Posterior vena cava (tissue), 2 donors: Measurements from ENCODE around the gene HIGD1A. TPM values are rescaled to one million over a fixed set of nuclear protein-coding genes. Genes with fewer than 3 reads are reported as not detected.

Source experiments
- DNase-seq: peaks from one replicate; pipeline ENCODE4 v3.0.0-alpha.2; 2020; ENCODE audit warnings: low spot score
- intact Hi-C, 2 donors: fragments of 100-400 bp; cut with DNase I; formaldehyde crosslinking; loops; one replicate each; pipeline versions ENCODE4 v1.14.1 to v1.14.2; 2022 to 2023
- total RNA-seq, 2 donors: library from RNA; stranded (reverse); fragmentation: NEBNext Ultra II Directional; extraction: Animal tissue kit (Norgen Biotek cat#: 25700); gene quantifications; one replicate each; pipeline ENCODE4 v1.2.1, GENCODE V29; 2021
- donor health status: DM: yes; HTN: yes; CAD: no.
- donor health status: DM: yes; HTN: yes; CAD: no.

HIGD1A gene
- total RNA-seq, 2 donors from 2014 or later = 163 to 204 TPM

DNA sequence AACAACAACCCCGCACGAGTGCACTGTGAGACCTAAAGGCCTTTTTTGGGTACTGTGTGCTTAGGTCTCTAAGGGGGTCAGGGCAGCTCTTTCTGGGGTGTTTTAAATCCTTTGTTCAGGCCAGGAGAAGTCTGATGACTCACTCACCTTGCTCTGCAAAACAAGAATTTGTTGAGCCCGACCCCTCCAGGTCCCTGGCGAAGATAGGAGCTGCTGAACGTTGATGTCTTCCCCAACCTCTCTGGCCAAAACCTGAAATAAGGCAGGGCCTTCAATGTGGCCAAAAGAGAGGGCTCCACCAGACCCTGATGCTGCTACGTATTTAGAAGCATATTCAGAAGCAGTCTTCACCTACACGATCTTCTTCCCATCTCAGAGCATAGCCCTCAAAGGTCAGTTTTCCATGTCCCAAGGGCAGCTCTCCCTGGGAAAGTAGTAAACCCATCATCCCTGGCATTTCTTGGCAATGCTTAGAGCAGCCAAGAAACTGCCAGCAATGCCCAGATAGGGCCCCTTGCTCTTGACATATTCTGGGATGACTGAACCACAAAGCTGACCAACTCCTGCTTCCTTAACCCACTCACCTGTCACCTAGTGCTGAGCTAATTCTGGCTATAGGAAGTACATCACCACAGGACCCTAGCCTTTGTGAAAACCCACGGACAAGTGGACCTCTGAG lies 58.4 kb downstream of the HIGD1A start:
- DNase-seq = no peak
- intact Hi-C loops = loop anchor here in 1 of 2 donors (10.0 kb wide), 1 partner anchor 161 kb away; the partner anchor contains the start of gene SEC22C

DNA sequence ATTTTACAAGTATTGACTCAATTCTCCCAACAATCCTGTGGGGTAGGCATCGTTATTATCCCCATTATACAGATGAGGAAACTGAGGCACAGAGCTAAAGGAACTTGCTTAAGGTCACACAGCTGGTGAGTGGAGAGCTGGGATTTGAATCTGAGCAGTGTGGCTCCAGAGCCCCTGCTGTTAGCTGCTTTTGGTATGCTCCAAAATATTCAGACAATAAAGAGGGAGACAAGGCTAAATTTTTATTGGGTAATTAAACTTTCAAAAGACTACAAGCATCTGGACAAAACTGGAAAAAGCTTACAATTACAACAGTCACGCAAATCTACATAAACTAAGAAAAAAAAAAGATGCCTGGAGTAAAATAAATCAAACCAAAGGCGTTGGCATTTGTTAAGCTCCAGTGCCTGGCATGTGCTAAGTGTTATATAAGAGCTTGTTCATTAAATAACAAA lies 59.0 kb downstream of the HIGD1A start:
- no peak for DNase-seq
- intact Hi-C loops = loop anchor here in 1 of 2 donors (10.0 kb wide), 1 partner anchor 161 kb away; the partner anchor contains the start of gene SEC22C

DNA sequence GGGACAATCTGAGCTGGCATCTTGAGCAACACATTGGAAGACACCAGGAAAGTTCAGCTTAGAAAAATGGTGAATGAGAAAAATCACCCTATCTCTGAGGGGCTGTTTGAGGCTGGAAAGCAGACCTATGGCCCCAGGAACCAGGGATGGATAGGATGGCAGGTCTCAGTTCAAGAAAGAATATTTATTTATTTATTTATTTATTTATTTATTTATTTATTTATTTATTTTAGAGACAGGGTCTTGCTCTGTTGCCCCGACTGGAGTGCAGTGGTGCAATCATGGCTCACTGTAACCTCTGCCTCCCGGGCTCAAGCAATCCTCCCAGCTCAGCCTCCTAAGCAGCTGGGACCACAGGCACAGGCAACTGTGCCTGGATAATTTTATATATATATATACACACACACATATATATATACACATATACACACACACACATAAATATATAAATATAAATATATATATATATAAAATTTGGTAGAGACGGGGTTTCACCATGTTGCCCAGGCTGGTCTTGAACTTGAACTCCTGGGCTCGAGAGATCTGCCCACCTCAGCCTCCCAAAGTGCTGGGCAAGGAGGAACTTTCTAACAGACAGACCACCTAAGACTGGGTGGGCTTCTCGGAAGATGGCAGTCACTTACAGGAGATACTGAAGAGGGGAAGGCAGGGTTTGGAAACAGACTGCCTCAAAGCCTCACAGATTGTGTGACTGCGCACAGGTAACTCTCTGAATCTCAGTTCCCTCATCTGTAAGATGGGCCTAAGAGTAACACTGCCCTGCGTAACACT lies 60.9 kb downstream of the HIGD1A start:
- DNase-seq = no peak
- intact Hi-C loops = loop anchor here in 1 of 2 donors (5.0 to 10.0 kb wide), 2 partner anchors 86 to 159 kb away; partner anchors contain the start of gene SEC22C

DNA sequence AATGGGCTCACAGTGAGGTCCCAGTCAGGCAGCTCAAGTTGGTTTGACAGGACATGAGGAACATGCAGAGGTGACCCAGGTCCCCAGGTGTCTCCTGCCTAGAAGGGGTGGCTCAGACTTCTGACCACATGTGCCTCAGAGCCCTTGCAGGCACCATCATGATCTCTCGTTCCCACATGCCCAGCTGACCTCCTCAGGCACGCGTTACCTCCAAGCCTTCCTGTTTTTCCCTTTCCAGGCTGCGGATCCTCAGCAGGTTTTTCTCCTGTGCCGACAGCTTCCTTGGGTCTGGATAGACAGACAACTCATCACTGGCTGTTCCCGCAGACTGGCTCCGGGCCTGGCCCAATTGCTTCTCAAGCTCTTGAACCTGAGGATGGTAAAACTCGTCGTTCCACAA lies 61.6 kb downstream of the HIGD1A start:
- no peak for DNase-seq
- intact Hi-C loops = loop anchor here in 1 of 2 donors (5.0 to 10.0 kb wide), 2 partner anchors 85 to 158 kb away; partner anchors contain the start of gene SEC22C

DNA sequence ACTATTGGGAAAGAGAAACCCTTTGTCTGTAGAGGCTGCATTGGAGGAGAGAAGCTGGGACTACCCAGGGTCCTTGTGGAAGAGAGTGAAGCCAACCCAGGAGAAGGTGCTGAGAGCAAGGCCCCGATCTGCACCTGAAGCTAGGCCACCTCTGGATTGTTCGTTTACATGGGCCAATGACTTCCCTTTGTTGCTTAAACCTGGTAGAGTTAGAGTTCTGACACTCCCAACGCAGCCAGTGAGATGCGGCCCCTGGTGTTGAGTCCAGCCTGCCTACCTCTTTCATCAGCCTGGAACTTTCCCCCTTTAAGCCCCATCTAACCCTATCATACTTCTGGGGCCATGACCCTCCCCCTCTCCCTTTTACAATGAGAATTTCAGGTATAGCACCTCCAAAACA lies 62.0 kb downstream of the HIGD1A start:
- intact Hi-C loops = loop anchor here in 1 of 2 donors (5.0 to 10.0 kb wide), 2 partner anchors 85 to 157 kb away; partner anchors contain the start of gene SEC22C
- DNase-seq = no peak

DNA sequence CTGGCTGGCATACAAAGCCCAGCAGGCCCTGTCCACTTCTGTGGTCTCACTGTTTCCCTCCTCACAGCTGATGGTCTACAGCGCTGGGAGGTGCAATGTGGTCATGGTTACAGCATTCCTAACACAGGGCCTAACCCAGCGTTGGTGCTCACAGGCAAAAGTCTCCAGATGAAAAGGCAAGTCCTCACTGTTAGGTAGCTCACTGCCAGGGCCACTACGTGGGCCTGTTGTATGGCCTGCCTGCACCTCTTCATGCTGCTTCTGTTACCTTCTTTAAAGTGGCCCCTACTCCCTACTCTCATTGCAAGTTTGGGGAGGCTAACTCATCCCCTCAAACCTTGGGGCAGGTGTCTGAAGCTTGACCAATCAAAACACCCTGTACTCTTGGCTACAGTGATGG lies 62.5 kb downstream of the HIGD1A start:
- intact Hi-C loops = loop anchor here in 1 of 2 donors (5.0 to 10.0 kb wide), 2 partner anchors 84 to 157 kb away; partner anchors contain the start of gene SEC22C
- no peak for DNase-seq

DNA sequence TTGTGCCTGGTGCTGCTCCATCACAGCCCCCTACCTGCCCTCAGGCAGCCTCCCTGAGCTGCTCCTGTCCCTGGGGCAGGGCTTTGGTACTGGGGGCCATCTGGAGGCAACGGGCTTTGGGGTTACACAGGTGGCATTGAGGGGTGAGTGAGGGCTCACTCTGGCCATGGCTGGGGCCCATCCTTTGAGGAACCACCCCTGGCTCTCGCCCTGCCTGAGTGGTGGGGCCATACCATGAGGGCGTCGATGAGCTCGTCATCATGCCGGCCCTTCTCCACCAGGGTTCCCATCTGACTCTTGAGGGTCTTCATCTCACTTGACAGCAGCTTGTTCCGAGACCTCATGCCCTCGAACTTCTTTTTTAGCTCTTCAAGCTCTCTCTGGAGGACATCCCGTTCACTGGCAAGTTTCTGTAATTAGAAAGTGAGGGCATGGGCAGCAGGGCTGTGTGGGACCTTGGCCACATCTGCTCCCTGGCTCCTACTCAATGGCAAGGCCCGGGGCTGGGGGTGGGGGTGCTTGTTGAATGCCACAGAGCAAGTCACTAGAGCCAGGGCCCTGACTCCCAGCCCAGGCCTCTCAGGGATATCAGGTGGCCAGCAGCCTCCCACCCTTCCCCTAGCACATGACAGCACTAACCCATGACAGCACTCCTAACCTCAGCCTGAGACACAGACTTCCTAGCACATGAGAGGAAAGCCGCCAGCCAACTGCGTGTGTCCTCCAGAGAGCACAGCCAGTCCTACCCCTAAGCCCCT lies 64.7 kb downstream of the HIGD1A start:
- no peak for DNase-seq
- intact Hi-C loops = loop anchor here in 1 of 2 donors (5.0 to 10.0 kb wide), 2 partner anchors 82 to 155 kb away; partner anchors contain the start of gene SEC22C

DNA sequence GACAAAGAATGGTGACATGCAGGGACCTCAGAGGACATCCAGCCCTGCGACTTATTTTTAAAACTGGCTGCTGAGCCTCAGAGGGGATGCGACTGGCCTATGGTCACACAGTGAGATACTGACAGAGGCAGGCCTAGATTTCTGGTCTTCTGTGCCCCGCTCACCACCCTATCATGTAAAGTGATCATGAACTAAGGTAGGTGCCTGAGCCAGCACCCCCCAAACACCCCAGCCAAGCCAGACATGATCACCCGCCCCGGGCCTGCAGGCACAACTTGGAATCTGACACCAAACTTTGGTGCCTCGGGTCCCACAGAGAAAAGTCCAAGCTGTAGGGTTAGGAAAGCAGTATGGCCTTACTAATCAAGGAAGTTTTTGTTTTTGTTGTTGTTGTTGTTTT lies 67.8 kb downstream of the HIGD1A start:
- intact Hi-C loops = no loop called here
- DNase-seq = no peak

DNA sequence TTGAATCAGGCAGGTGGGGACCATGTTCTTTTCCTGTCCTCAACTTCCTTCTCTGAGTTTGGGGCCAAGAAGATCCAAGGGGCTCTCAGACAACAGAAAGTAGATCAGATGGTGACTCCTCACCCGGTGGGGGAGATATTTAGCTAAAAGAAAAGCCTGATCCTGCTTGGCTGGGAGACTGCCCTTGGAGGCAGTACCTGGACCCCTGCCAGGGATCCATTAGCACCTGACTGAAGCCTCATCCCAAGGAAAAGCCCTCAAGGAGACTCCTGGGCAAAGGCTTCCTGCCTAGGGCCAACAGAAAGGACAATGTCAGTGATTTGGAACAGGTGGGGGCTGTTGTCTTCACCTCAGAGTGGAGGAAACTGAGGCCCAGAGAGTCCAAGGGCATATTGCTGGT lies 68.2 kb downstream of the HIGD1A start:
- no peak for DNase-seq
- intact Hi-C loops = no loop called here

DNA sequence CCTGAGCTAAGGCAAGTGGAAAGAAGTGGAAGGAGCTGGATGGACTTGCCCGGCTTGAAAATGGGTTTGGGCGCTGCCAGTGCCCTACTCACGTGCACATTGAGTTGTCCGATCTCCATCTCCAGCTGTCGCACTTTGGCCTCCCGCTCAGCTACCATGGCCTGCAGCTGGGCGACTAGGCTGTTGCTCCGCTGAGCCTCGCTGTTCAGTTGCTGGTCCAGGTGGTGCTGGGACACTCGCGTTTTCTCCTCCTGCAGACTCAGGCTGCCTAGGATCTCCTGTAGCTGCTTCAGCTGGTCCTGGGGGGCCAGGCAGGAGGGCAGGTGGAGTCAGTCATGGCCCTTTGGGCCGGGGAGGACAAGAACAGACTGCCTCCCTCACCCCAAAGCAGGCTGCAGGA lies 68.7 kb downstream of the HIGD1A start:
- no peak for DNase-seq
- intact Hi-C loops = no loop called here

DNA sequence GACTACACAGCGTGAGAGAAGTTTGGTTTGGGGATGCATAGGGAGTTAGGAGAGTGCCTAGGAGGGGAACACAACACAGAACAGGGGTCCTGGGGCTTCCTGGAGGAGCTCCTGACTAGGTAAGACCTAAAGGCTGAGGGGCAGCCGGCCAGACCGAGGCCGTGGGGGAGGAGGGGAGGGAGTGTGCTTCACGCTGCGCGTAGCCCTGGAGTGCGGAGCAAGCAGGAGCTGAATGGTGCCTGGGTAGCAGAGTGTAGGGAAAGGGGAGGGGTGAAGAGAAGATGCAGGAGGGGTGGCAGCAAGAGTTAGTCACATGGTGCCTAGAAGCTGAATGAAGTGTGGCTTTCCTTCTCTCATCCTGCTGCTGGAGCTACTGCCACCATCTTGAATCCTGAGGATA lies 69.3 kb downstream of the HIGD1A start:
- DNase-seq = no peak
- intact Hi-C loops = no loop called here

DNA sequence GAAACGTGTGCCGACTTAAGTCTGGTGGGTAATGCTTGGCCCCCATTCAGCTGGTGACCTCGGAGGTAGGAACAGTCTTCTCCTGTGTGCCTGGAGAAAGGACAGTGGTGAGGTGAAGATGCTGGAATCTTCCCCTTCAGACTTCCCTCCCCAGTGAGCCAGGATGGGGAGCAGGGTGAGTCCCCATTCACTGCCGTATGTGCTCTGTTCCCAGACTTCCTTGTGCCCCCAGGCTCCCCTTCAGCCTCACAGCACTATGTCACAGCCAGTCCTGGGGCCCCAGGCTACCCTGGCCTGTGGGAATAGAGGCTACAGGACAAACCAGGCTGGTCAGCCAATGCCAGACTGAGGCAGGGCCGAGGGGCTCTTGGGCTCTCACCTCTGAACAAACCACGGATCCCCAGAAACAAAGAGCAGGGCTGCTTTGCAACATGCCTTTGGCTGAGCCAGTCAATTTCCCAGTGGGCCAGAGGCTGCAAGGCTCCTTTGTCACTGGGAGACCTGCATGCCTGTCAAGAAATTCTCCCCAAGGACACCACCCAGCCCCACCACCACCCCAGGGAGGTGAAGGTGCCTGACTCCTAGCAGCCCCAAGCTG lies 69.9 kb downstream of the HIGD1A start:
- DNase-seq = no peak

DNA sequence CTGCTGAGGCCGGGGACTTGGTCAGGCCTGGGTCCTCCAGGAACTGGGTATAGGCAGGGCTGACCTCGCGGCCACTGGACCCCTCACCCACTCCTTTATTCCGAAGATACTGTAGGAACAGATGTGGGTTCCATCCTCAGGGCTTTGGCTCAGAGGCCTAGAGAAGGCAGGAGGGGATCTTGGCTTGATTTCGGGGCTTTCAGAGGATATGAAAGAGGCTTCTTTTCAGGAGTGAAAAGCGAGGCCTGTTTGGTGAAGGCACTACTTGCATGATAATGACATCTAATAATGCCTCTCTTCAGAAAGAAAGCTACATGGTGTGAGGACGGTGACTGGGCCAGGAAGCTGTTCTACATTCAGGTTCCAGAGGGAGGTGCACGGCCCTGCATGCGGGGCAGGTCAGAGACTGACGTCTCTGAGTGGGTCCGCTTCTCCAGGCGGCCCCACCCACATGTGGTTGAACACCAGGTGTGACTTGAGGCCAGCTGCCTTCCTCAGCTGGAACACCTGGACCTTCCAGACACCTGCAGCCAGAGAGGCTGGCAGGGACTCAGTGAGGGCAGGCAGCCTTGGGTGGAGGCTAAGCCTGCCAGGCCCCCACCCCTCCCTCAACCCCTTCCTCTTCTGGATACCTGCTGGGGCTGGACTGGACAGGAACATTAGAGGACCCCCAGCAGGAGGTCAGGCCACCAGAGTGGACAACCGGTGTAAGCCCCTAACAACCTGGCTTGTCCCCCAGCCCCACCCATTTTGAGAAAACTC lies 70.6 kb downstream of the HIGD1A start:
- no peak for DNase-seq
- intact Hi-C loops = no loop called here

More for the DNA sequence above, 69.9 kb downstream of the HIGD1A start:
- intact Hi-C loops = no loop called here

Other genes starting within 250 kb of the HIGD1A start
- gene SEC22C, start 222.5 kb downstream of the HIGD1A start, total RNA-seq = 10 to 100 TPM; 43.8 to 47.0 TPM
- gene SS18L2, start 213.6 kb downstream of the HIGD1A start, total RNA-seq = 10 to 100 TPM; 15.4 to 16.8 TPM
- 10 to 100 TPM; 75.2 to 78.0 TPM for gene NKTR, start 203.8 kb downstream of the HIGD1A start, total RNA-seq
- 100 to 1,000 TPM in 1 of 2 donors, 10 to 100 TPM in 1; 83.8 to 109 TPM for gene ZBTB47, start 150.8 kb downstream of the HIGD1A start, total RNA-seq
- gene KLHL40, start 119.0 kb downstream of the HIGD1A start, total RNA-seq = not detected
- gene HHATL, start 101.7 kb downstream of the HIGD1A start, total RNA-seq = 1 to 10 TPM in 1 of 2 donors, under 1 TPM in 1; 0.65 to 1.0 TPM
- 1 to 10 TPM; 1.4 to 2.7 TPM for gene CCDC13, start 31.2 kb downstream of the HIGD1A start, total RNA-seq
- 10 to 100 TPM; 17.0 to 20.6 TPM for gene ACKR2, start 5.0 kb upstream of the HIGD1A start, total RNA-seq
- gene CYP8B1, start 71.4 kb upstream of the HIGD1A start, total RNA-seq = under 1 TPM; 0.10 to 0.14 TPM
- gene ZNF662, start 101.7 kb upstream of the HIGD1A start, total RNA-seq = 10 to 100 TPM in 1 of 2 donors, 1 to 10 TPM in 1; 9.8 to 11.8 TPM
- 10 to 100 TPM; 35.0 to 80.1 TPM for gene GASK1A, start 174.8 kb upstream of the HIGD1A start, total RNA-seq